Endothelial cell of umbilical vein (primary cell): ENCODE measurements around the gene WDHD1. TPM values are rescaled to one million over a fixed set of nuclear protein-coding genes. Genes with fewer than 3 reads are reported as not detected.

ENCODE experiments used
- BruUV-seq: library from RNA; stranded (reverse); fragments of 400-500 nt; replicated peaks from 2 replicates; lab custom pipeline; 2021; lab: Mats Ljungman, UMichigan
- CTCF ChIA-PET: fragments of 300-600, 350-600 bp; sonication (Branson Sonifier 250); formaldehyde crosslinking; loops from one replicate; lab custom pipeline; 2021; ENCODE audit warnings: antibody characterized with exemption, inconsistent platforms; lab: Charles Lee
- POLR2A ChIA-PET: fragments of 300-600, 350-600 bp; sonication (Branson Sonifier 250); formaldehyde crosslinking; loops from one replicate; lab custom pipeline; 2021; ENCODE audit warnings: antibody characterized with exemption, inconsistent platforms; lab: Charles Lee
- DNase-seq: peaks from one replicate; pipeline ENCODE4 v3.0.0-alpha.2; 2011; ENCODE audit warnings: low read depth, low spot score
- FAIRE-seq: peaks from 2 replicates; lab custom pipeline; 2011; peaks lifted over from hg19 to GRCh38; lab: Jason Lieb, UNC
- H2AFZ ChIP-seq: 2 replicates; pipeline ENCODE4 v1.6.0; 2012; ENCODE audit warnings: low read depth, low read length, control low read depth, inconsistent platforms
- H3K27ac ChIP-seq: 2 replicates; pipeline ENCODE4 v1.5.1; 2011; ENCODE audit warnings: low read depth, mild to moderate bottlenecking, control low read depth, low read length, moderate library complexity; ENCODE audit not compliant: insufficient read depth
- H3K27me3 ChIP-seq, 2 experiments: 2 replicates each; pipeline versions ENCODE4 v1.6.0 to v1.6.1; 2011; ENCODE audit warnings: low read length in 2 of 2, mixed read lengths in 1 of 2; ENCODE audit not compliant: control insufficient read depth in 2 of 2, insufficient read depth in 2 of 2
- H3K36me3 ChIP-seq, 2 experiments: 2 replicates in 1 of 2; 3 replicates in 1 of 2; pipeline ENCODE4 v1.5.1; 2011; ENCODE audit warnings: low read length in 2 of 2, mild to moderate bottlenecking in 1 of 2, moderate library complexity in 1 of 2; ENCODE audit not compliant: control insufficient read depth in 2 of 2, insufficient read depth in 2 of 2; ENCODE audit errors: extremely low read depth in 1 of 2
- H3K4me1 ChIP-seq: 3 replicates; pipeline ENCODE4 v1.5.1; 2011; ENCODE audit warnings: mild to moderate bottlenecking, low read length; ENCODE audit not compliant: control insufficient read depth, insufficient read depth; ENCODE audit errors: extremely low read depth
- H3K4me2 ChIP-seq: 2 replicates; pipeline ENCODE4 v1.6.1; 2011; ENCODE audit warnings: low read length, control low read depth, mixed read lengths; ENCODE audit not compliant: insufficient read depth
- H3K4me3 ChIP-seq, 3 experiments: fragments of 200-600 bp in 1 of 3; sonication (generic), shearing (Covaris generic) in 1 of 3; replicated peaks in 1 of 3; 2 replicates each; pipeline ENCODE4 v1.5.1; 2011 to 2016; ENCODE audit warnings: control low read depth in 3 of 3, low read length in 3 of 3, mild to moderate bottlenecking in 2 of 3, inconsistent platforms in 1 of 3, low read depth in 1 of 3, moderate library complexity in 1 of 3; ENCODE audit not compliant: insufficient read depth in 1 of 3
- H3K79me2 ChIP-seq: 2 replicates; pipeline ENCODE4 v1.6.0; 2012; ENCODE audit warnings: low read length, inconsistent platforms; ENCODE audit not compliant: control insufficient read depth, insufficient read depth
- H3K9ac ChIP-seq: replicated peaks from 2 replicates; pipeline ENCODE3; 2011; ENCODE audit warnings: low read length, control low read depth; ENCODE audit not compliant: insufficient read depth; ENCODE audit errors: extremely low read depth
- H3K9me1 ChIP-seq: replicated peaks from 3 replicates; pipeline ENCODE4 v1.6.0; 2011; ENCODE audit warnings: mild to moderate bottlenecking, low read length; ENCODE audit not compliant: control insufficient read depth, insufficient read depth; ENCODE audit errors: extremely low read depth
- H3K9me3 ChIP-seq: replicated peaks from 2 replicates; pipeline ENCODE4 v1.5.1; 2012; ENCODE audit warnings: low read length, inconsistent platforms; ENCODE audit not compliant: control insufficient read depth, insufficient read depth
- H4K20me1 ChIP-seq: replicated peaks from 2 replicates; pipeline ENCODE3; 2011; ENCODE audit warnings: mild to moderate bottlenecking, low read length; ENCODE audit not compliant: control insufficient read depth, insufficient read depth; ENCODE audit errors: extremely low read depth
- EZH2 ChIP-seq: IDR thresholded peaks from 2 replicates; pipeline ENCODE4 v1.6.1; 2012; ENCODE audit warnings: borderline replicate concordance, low read depth, mild to moderate bottlenecking, moderate library complexity, low read length, inconsistent platforms; ENCODE audit not compliant: severe bottlenecking
- FOS ChIP-seq: IDR thresholded peaks from 2 replicates; pipeline ENCODE4 v1.6.1; 2011; ENCODE audit warnings: mild to moderate bottlenecking, low read length, moderate library complexity, borderline replicate concordance; ENCODE audit not compliant: insufficient read depth
- GATA2 ChIP-seq: IDR thresholded peaks from 2 replicates; pipeline ENCODE4 v1.7.0; 2011; ENCODE audit warnings: low read depth, mild to moderate bottlenecking, moderate library complexity, mixed read lengths, low read length; ENCODE audit not compliant: insufficient read length, insufficient read depth
- JUN ChIP-seq: IDR thresholded peaks from 2 replicates; pipeline ENCODE4 v1.6.1; 2011; ENCODE audit warnings: borderline replicate concordance, low read depth; ENCODE audit not compliant: insufficient read length, insufficient read depth
- MYC ChIP-seq: IDR thresholded peaks from one replicate; pipeline ENCODE4 v1.6.1; 2011; ENCODE audit warnings: mild to moderate bottlenecking, low read depth, low read length
- POLR2A ChIP-seq: IDR thresholded peaks from 2 replicates; pipeline ENCODE4 v1.6.1; 2012; ENCODE audit warnings: low read depth, mild to moderate bottlenecking, control low read depth, low read length
- POLR2AphosphoS5 ChIP-seq: IDR thresholded peaks from 2 replicates; pipeline ENCODE4 v1.6.1; 2012; ENCODE audit warnings: low read depth, mild to moderate bottlenecking, control low read depth, low read length, moderate library complexity; ENCODE audit not compliant: insufficient read depth
- dilution Hi-C: fragments of 300-500 bp; cut with MboI; formaldehyde crosslinking; loops from one replicate; pipeline ENCODE4 v1.15.0; 2019; ENCODE audit warnings: low sequenced_read_pairs; ENCODE audit not compliant: extremely low pct_ligation_motif_present
- intact Hi-C: fragments of 100-400 bp; cut with micrococcal nuclease; formaldehyde crosslinking; loops from one replicate; pipeline ENCODE4 v1.10.0; 2022
- polyA plus RNA-seq, 4 experiments: library from polyadenylated mRNA; depleted of rRNA in 3 of 4; stranded (reverse) in 3 of 4; unstranded in 1 of 4; fragments of >200 nt; gene quantifications; 2 replicates each; pipeline versions ENCODE4 v1.2.1 to v1.2.3, GENCODE V29; 2011 to 2012; ENCODE audit warnings: missing spikeins in 1 of 4
- total RNA-seq: library from RNA; stranded (reverse); gene quantifications from 2 replicates; pipeline ENCODE4 v1.2.3, GENCODE V29; 2021
- TF ChIP-seq, protein P1 (sequence below), 2 donors: IDR thresholded peaks; 1 replicate in 1 of 2; 2 replicates in 1 of 2; pipeline ENCODE4 v1.5.1; 2011; ENCODE audit warnings: low read length in 2 of 2, mild to moderate bottlenecking in 2 of 2, moderate library complexity in 2 of 2, control low read depth in 1 of 2, inconsistent platforms in 1 of 2, low read depth in 1 of 2; ENCODE audit not compliant: insufficient read depth in 1 of 2; ENCODE audit errors: extremely low read depth in 1 of 2
- TF ChIP-seq, protein P2 (sequence below): IDR thresholded peaks from 2 replicates; pipeline ENCODE4 v1.6.1; 2011; ENCODE audit not compliant: insufficient read depth, insufficient read length

Gene WDHD1
- total and polyA plus RNA-seq, 2 donors (not counting 3 experiments of a cell fraction or from before 2014, with no cell fraction given) = 3.1 to 22.5 TPM

DNA sequence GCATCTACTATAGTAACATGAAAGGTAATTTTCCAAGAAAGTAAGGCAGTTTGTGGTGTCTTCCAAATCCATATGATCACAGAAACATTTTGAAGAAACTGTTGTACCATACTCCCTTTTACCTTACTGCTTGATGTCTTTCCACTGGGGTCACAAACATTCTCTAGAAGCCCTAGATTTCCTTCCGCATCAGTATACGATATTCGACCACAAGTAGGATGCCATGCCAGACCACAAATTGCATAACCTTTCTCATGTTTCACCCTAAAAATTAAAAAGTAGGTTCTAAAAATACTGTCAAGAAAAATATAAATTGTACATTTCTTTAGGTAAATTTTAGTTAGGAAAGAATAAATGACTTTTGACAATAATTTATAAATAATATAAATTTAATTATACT lies 26.5 kb downstream of the WDHD1 start:
- dilution Hi-C loops = no loop called here
- BruUV-seq = no TSS peak
- TF ChIP-seq, protein P1, sequence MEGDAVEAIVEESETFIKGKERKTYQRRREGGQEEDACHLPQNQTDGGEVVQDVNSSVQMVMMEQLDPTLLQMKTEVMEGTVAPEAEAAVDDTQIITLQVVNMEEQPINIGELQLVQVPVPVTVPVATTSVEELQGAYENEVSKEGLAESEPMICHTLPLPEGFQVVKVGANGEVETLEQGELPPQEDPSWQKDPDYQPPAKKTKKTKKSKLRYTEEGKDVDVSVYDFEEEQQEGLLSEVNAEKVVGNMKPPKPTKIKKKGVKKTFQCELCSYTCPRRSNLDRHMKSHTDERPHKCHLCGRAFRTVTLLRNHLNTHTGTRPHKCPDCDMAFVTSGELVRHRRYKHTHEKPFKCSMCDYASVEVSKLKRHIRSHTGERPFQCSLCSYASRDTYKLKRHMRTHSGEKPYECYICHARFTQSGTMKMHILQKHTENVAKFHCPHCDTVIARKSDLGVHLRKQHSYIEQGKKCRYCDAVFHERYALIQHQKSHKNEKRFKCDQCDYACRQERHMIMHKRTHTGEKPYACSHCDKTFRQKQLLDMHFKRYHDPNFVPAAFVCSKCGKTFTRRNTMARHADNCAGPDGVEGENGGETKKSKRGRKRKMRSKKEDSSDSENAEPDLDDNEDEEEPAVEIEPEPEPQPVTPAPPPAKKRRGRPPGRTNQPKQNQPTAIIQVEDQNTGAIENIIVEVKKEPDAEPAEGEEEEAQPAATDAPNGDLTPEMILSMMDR (IDR thresholded peaks at IDR 0.05; ENCODE audit: extremely low read depth in 1 of 2, insufficient read depth in 1 of 2, low read depth in 1 of 2, low read length in 2 of 2) = no peak
- TF ChIP-seq FOS (no peak), MYC (no peak)

DNA sequence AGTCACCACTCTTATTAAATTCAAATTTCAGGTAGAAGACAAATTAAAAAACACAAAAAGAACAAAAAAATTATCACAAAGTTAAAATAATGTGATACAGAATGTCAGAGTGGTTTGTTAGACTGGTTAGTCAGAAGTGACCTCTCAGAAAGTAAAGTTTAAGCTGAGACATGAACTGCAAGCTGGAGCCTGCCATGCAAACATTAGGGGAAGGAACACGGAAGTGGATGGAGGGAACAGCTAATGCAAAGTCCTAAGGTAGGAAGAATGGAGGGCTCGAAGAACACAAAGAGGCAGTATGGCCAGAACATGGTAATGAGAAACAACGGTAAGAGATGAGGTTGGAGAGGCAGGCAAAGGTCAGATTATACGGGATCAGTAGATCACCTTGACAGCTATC lies 41.7 kb downstream of the WDHD1 start:
- no TSS peak for BruUV-seq
- Histone ChIP-seq H3K9me3 (no peaks in the 10 kb centered on the region), H2AFZ (no peak overlapping the region), H3K4me2 (no peak overlapping the region), H3K27ac (no peak overlapping the region), H3K4me1 (no peaks in the 10 kb centered on the region), H3K9ac (no peak overlapping the region), H3K79me2 (no peaks in the 10 kb centered on the region), H3K9me1 (no peaks in the 10 kb centered on the region), H4K20me1 (no peaks in the 10 kb centered on the region), H3K36me3 (no peaks in the 10 kb centered on the region), H3K27me3 (no peaks in the 10 kb centered on the region), H3K4me3 (no peak overlapping the region)
- CTCF ChIA-PET = interaction anchor here (1.2 kb wide), 2 partner anchors 54 to 175 kb away, joined by 3 read pairs; no protein-coding TSS in a partner anchor
- POLR2A ChIA-PET = no interaction called here
- dilution Hi-C loops (no loop called here), intact Hi-C loops (no loop called here)
- FAIRE-seq (no peak), DNase-seq (no peak)
- TF ChIP-seq, protein P1 (IDR thresholded peaks at IDR 0.05; ENCODE audit: extremely low read depth in 1 of 2, insufficient read depth in 1 of 2, low read depth in 1 of 2, low read length in 2 of 2) = no peak
- TF ChIP-seq FOS (no peak), GATA2 (no peak), POLR2A (no peak), POLR2AphosphoS5 (no peak), JUN (no peak), MYC (no peak), EZH2 (no peak)
- TF ChIP-seq, protein P2, sequence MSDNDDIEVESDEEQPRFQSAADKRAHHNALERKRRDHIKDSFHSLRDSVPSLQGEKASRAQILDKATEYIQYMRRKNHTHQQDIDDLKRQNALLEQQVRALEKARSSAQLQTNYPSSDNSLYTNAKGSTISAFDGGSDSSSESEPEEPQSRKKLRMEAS = no peak

More for the DNA sequence above, 26.5 kb downstream of the WDHD1 start:
- no peak overlapping the region for H2AFZ ChIP-seq
- no peak overlapping the region for H3K4me3 ChIP-seq
- intact Hi-C loops = no loop called here
- no peaks in the 10 kb centered on the region for H3K79me2 ChIP-seq
- no peaks in the 10 kb centered on the region for H3K9me3 ChIP-seq
- H3K27me3 ChIP-seq = no peaks in the 10 kb centered on the region
- POLR2A ChIA-PET = no interaction called here
- CTCF ChIA-PET = no interaction called here
- H3K36me3 ChIP-seq = peaks cover 0 to 4% of the 10 kb centered on the region in 2 experiments
- H3K4me2 ChIP-seq = no peak overlapping the region
- H3K9me1 ChIP-seq = no peaks in the 10 kb centered on the region
- FAIRE-seq = no peak
- no peak overlapping the region for H3K9ac ChIP-seq
- no peak for DNase-seq
- H3K4me1 ChIP-seq = peaks cover 3% of the 10 kb centered on the region
- H3K27ac ChIP-seq = no peak overlapping the region
- no peaks in the 10 kb centered on the region for H4K20me1 ChIP-seq
